ENCODE results near the gene NUDT22. TPM values are rescaled to one million over a fixed set of nuclear protein-coding genes. Genes with fewer than 3 reads are reported as not detected.
A peak's percentile ranks its signal among the peaks of the same experiment; 100 is the strongest.

Gene NUDT22
- total RNA-seq = 31.9 to 35.6 TPM (median 33.7 TPM) in 3 replicates

DNA sequence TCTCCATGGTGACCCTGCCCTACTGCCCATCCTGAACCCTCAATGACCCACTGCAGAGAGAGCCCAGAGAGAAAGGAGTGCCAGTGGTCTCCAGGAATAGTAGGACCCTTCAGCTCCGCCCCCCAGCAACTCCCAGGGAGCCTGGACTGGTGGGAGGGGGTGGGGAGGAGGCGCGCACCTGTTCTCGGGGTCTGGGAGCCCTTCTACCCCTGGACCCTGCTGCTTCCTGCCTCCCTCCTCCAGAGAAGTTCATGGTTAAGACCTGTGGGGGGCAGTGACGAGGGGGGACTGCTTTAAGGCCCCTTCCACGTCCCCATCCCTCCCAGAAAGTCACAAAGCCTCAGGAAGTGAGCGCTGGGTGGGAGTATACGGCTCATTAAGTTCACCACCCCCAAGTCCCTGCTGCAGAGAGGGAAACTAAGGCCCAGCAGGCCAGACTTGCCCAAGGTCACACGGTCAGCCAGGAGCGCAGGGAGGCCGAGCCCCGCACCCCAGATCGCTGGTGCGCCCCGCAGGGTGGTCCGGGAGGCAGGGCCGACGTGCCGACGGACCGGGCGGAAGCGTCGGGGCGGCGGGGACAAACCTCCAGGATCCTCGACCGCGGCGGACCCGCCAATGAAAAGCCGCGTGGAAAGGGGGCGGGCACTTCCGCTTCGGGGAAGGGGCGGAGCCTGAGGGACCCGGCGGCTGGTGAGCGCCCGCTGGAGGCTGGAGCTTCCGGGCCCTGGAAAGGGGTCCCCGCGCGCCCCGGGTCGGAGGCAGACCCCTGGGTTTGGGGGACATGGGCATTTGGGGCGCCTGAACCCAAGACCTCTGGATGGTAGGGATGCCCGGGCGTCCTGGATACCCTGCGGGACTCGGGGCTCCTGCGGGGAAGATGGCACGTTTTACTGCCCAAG lies at the start of gene NUDT22, which contains the start of gene TRPT1:
NUDT22 (plus strand) TSS at position 667 of the 899 bp plus-strand sequence. CDS start 379 bp downstream, outside the sequence.
TRPT1 (minus strand) TSS at position 579 of the 899 bp plus-strand sequence; CDS start at position 253, 326 bp downstream.
- Mint-ChIP-seq H3K4me3 (peak within 1 kb of the TSS; percentile 81), H3K27ac (peak within 1 kb of the TSS; percentile 75), H3K27me3 (ENCODE audit: low read depth) (no peaks in the 10 kb centered on the region), H3K36me3 (no peaks in the 10 kb centered on the region), H3K4me1 (peaks cover 20% of the 10 kb centered on the region), H3K9me3 (no peaks in the 10 kb centered on the region)
- TF ChIP-seq, protein P1, sequence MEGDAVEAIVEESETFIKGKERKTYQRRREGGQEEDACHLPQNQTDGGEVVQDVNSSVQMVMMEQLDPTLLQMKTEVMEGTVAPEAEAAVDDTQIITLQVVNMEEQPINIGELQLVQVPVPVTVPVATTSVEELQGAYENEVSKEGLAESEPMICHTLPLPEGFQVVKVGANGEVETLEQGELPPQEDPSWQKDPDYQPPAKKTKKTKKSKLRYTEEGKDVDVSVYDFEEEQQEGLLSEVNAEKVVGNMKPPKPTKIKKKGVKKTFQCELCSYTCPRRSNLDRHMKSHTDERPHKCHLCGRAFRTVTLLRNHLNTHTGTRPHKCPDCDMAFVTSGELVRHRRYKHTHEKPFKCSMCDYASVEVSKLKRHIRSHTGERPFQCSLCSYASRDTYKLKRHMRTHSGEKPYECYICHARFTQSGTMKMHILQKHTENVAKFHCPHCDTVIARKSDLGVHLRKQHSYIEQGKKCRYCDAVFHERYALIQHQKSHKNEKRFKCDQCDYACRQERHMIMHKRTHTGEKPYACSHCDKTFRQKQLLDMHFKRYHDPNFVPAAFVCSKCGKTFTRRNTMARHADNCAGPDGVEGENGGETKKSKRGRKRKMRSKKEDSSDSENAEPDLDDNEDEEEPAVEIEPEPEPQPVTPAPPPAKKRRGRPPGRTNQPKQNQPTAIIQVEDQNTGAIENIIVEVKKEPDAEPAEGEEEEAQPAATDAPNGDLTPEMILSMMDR (IDR thresholded peaks at IDR 0.05; ENCODE audit: unreplicated experiment) = no peak
- DNase-seq (ENCODE audit: low spot score in 2 of 2, unreplicated experiment in 2 of 2) = peak; percentile 89 to 93

GRCh38 chr11:64176751-64177150 lies 49.3 kb upstream of the NUDT22 start:
- DNase-seq (ENCODE audit: low spot score in 2 of 2, unreplicated experiment in 2 of 2) = no peak
- TF ChIP-seq, protein P1 (IDR thresholded peaks at IDR 0.05; ENCODE audit: unreplicated experiment) = no peak
- H3K36me3 Mint-ChIP-seq = peaks cover 7% of the 10 kb centered on the region
- H3K27me3 Mint-ChIP-seq (ENCODE audit: low read depth) = no peaks in the 10 kb centered on the region
- H3K9me3 Mint-ChIP-seq = peaks cover 8% of the 10 kb centered on the region
- H3K27ac Mint-ChIP-seq = no peak overlapping the region
- H3K4me3 Mint-ChIP-seq = no peak overlapping the region
- peaks cover 14% of the 10 kb centered on the region for H3K4me1 Mint-ChIP-seq

DNA sequence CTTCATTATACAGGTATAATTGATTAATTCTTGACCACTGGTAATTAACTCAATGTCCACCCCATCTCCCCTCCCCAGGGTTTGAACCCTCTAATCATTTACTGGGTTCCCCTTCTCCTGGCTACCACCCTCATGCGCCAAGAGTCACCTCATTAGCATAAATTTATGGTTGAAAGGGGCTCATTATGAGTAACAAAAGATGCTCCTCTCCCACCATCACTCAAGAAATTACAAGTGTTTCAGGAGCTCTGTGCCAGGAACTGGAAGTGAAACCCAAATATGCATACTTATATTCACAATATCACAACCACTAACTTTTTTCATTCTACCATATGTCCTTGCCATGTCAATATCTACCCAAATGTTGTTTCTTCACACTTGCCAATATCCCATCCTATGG lies 47.9 kb upstream of the NUDT22 start:
- Mint-ChIP-seq H3K36me3 (peaks cover 7% of the 10 kb centered on the region), H3K4me1 (peaks cover 19% of the 10 kb centered on the region), H3K4me3 (no peak overlapping the region), H3K9me3 (peaks cover 8% of the 10 kb centered on the region), H3K27me3 (ENCODE audit: low read depth) (no peaks in the 10 kb centered on the region), H3K27ac (no peak overlapping the region)
- DNase-seq (ENCODE audit: low spot score in 2 of 2, unreplicated experiment in 2 of 2) = no peak
- TF ChIP-seq, protein P1 (IDR thresholded peaks at IDR 0.05; ENCODE audit: unreplicated experiment) = no peak

GRCh38 chr11:64178951-64179639 lies 47.0 kb upstream of the NUDT22 start:
- H3K9me3 Mint-ChIP-seq = peaks cover 2% of the 10 kb centered on the region

GRCh38 chr11:64180891-64181290 lies 45.2 kb upstream of the NUDT22 start:
- DNase-seq (ENCODE audit: low spot score in 2 of 2, unreplicated experiment in 2 of 2) = no peak
- peak overlapping the region; percentile 91 for H3K27ac Mint-ChIP-seq
- TF ChIP-seq, protein P1 (IDR thresholded peaks at IDR 0.05; ENCODE audit: unreplicated experiment) = no peak
- no peak overlapping the region for H3K4me3 Mint-ChIP-seq
- peaks cover 30% of the 10 kb centered on the region for H3K4me1 Mint-ChIP-seq
- H3K27me3 Mint-ChIP-seq (ENCODE audit: low read depth) = no peaks in the 10 kb centered on the region
- H3K9me3 Mint-ChIP-seq = no peaks in the 10 kb centered on the region
- no peaks in the 10 kb centered on the region for H3K36me3 Mint-ChIP-seq

More at GRCh38 chr11:64178951-64179639, 47.0 kb upstream of the NUDT22 start:
- no peaks in the 10 kb centered on the region for H3K27me3 Mint-ChIP-seq (ENCODE audit: low read depth)
- DNase-seq (ENCODE audit: low spot score in 2 of 2, unreplicated experiment in 2 of 2) = no peak
- H3K27ac Mint-ChIP-seq = no peak overlapping the region
- peaks cover 1% of the 10 kb centered on the region for H3K36me3 Mint-ChIP-seq
- H3K4me1 Mint-ChIP-seq = peaks cover 22% of the 10 kb centered on the region
- TF ChIP-seq, protein P1 (IDR thresholded peaks at IDR 0.05; ENCODE audit: unreplicated experiment) = no peak
- H3K4me3 Mint-ChIP-seq = no peak overlapping the region
